AG04449 (cell line): Measurements from ENCODE around the gene PIEZO2.

Experiments
- CTCF ChIA-PET: fragments of 350-600 bp; formaldehyde crosslinking; extraction: SDS; loops from one replicate; lab custom pipeline; 2021; ENCODE audit warnings: antibody characterized with exemption; lab: Yijun Ruan, JAX
- POLR2A ChIA-PET: fragments of 400-600, 350-600 bp; formaldehyde crosslinking; extraction: SDS; loops from one replicate; lab custom pipeline; 2020; ENCODE audit warnings: antibody characterized with exemption, inconsistent platforms; lab: Yijun Ruan, JAX
- DNase-seq: peaks from one replicate; pipeline ENCODE4 v3.0.0-alpha.2; 2010; ENCODE audit warnings: low read depth, low spot score
- H3K4me3 ChIP-seq: 2 replicates; pipeline ENCODE4 v1.5.1; 2011; ENCODE audit warnings: low read depth, mild to moderate bottlenecking, control low read depth, low read length
- TF ChIP-seq, protein P1 (sequence below): IDR thresholded peaks from one replicate; pipeline ENCODE4 v1.5.1; 2011; ENCODE audit warnings: mild to moderate bottlenecking, moderate library complexity, low read length, control low read depth, inconsistent platforms; ENCODE audit not compliant: insufficient read depth; ENCODE audit errors: missing control alignments

Gene PIEZO2

DNA sequence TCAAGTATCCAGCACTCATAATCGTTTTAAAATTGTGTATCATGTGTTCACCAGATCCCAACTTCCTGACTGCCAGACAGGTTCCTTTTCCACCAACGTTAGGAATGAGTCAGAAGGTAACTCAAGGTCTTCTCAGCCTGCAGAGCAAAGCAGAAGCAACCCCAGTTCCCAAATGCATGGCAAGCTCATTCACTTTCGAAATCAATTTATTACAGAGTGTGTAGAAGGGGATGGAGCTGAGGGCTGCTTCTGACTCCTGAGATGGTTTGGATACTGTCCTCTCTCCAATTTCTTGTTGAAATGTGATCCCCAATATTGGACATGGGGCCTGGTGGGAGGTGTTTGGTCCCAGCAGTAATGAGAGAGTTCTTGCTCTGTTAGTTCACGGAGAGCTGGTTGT is 114.5 kb downstream of the PIEZO2 start:
- H3K4me3 ChIP-seq, result no peak overlapping the region
- POLR2A ChIA-PET, result no interaction called here
- TF ChIP-seq, protein P1, sequence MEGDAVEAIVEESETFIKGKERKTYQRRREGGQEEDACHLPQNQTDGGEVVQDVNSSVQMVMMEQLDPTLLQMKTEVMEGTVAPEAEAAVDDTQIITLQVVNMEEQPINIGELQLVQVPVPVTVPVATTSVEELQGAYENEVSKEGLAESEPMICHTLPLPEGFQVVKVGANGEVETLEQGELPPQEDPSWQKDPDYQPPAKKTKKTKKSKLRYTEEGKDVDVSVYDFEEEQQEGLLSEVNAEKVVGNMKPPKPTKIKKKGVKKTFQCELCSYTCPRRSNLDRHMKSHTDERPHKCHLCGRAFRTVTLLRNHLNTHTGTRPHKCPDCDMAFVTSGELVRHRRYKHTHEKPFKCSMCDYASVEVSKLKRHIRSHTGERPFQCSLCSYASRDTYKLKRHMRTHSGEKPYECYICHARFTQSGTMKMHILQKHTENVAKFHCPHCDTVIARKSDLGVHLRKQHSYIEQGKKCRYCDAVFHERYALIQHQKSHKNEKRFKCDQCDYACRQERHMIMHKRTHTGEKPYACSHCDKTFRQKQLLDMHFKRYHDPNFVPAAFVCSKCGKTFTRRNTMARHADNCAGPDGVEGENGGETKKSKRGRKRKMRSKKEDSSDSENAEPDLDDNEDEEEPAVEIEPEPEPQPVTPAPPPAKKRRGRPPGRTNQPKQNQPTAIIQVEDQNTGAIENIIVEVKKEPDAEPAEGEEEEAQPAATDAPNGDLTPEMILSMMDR, result no peak
- CTCF ChIA-PET, result no interaction called here
- DNase-seq, result no peak

DNA sequence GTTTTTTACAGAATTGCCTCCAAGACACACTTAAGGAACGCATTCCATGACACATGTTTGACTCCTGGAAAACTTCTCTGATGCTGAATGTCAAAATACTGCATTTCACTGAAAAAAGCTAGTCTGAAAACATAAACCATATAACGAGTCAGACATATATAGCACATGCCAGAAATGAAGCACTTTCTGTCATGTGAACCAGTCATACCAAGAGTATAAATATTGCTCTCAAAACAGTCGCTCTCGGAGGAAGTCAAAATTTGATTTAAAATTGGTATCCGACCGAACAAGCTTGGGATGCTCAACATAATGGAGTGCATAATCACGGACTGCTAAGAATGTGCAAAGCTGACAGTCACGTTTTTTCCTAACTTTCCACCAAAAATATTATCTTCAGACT is 115.9 kb downstream of the PIEZO2 start:
- no peak for DNase-seq
- ChIA-PET CTCF (interaction anchor here (1.4 kb wide), 1 partner anchor 8 kb away, joined by 3 read pairs; no protein-coding TSS in a partner anchor), POLR2A (no interaction called here)
- TF ChIP-seq, protein P1, result no peak
- no peak overlapping the region for H3K4me3 ChIP-seq

DNA sequence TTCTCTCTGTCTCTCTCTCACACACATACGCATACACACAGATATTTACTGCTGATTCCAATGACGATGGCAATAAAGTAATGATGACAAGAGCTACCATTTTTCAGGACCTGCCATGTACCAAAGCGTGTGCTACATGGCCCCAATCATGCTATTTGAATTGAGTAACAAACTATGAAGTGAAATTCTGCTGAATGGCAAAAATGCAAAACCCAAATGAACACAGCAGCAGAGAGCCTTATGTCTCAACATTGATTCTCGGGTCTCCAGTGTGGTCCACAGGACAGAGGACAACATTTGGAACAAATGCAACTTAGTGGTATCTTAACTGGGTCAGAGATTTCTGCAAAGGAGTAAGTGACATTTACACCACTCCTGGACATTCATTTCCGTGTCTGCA is 117.4 kb downstream of the PIEZO2 start:
- TF ChIP-seq, protein P1, result no peak
- H3K4me3 ChIP-seq, result no peak overlapping the region
- POLR2A ChIA-PET, result no interaction called here
- DNase-seq, result no peak
- CTCF ChIA-PET, result interaction anchor here (0.7 kb wide), 1 partner anchor 9 kb away, joined by 4 read pairs; no protein-coding TSS in a partner anchor

DNA sequence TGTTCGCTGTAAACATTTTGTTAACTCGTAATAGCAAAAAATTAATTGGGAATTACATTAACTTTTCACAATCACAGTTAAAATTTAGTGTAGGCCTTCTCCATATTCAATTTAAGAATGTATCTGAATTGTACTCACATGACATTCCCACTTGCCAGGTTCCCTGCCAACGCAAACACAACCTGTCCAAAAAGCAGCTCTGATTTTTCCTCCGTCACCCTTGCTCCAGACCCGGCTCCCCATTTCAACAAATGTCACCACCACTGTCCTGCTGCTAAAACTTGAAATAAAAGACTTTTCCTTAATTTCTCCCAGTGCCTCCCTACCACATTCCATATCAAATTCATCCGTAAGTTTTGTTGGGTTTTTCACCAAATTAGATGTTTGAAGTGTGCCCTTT is 120.3 kb downstream of the PIEZO2 start:
- POLR2A ChIA-PET, result no interaction called here
- TF ChIP-seq, protein P1, result no peak
- DNase-seq, result no peak
- CTCF ChIA-PET, result interaction anchor here (1.0 kb wide), 1 partner anchor 177 kb away, joined by 4 read pairs; no protein-coding TSS in a partner anchor
- H3K4me3 ChIP-seq, result no peak overlapping the region

DNA sequence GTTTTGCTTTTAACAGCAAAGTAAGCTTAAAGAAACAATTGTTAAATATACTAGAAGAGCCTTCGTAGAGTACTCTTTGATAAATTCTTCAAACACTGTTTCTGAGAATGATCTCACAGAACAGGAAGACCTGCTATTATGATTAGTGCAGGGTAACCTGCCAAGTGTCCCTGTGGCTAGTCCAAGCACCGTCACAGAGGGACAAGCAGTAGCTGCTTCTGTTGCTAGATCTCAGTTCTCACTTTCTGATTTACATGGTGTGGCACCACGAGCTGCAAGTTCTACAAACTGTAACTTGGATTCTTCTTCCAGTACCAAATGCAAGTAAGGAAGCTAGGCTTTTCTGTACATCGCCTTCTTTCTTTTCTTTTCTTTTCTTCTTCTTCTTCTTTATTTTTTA is 121.5 kb downstream of the PIEZO2 start:
- H3K4me3 ChIP-seq, result no peak overlapping the region
- CTCF ChIA-PET, result interaction anchor here (0.8 to 1.0 kb wide), 3 partner anchors 13 to 176 kb away, joined by 3 to 4 read pairs (median 4); no protein-coding TSS in a partner anchor
- POLR2A ChIA-PET, result no interaction called here
- DNase-seq, result no peak
- TF ChIP-seq, protein P1, result no peak

DNA sequence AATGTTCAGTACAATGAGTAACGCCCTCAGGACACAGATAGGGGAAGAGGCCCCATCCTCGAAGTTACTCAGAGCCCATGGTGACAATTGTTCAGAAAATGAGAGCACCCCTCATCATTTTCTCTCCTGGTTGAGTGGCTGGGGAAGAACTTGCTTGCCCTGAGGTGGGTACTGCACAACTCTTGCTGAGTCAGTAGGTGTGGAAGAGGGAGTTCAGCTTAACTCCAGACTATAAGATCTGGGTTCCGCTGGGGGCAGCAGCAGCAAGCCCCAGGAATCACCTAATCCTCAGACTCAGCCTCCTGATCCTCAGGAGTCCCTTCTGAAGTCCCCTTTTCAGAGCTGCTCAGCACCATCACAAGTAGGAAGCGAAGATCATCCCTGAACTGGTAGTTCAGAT is 123.7 kb downstream of the PIEZO2 start:
- CTCF ChIA-PET, result no interaction called here
- no peak for DNase-seq
- H3K4me3 ChIP-seq, result no peak overlapping the region
- POLR2A ChIA-PET, result no interaction called here
- TF ChIP-seq, protein P1, result no peak
